Neural cell (in vitro differentiated cells): ENCODE measurements around the gene LCE2D.

ENCODE experiments used
- CTCF ChIP-seq: fragments of 450-650 bp; IDR thresholded peaks from 2 replicates; pipeline ENCODE4 v1.5.1; 2014; ENCODE audit warnings: antibody characterized with exemption, mild to moderate bottlenecking, moderate library complexity; ENCODE audit not compliant: poor library complexity, severe bottlenecking
- EZH2 ChIP-seq: fragments of 200-600, 300-800 bp; shearing (Covaris generic), sonication (generic); IDR thresholded peaks from 2 replicates; pipeline ENCODE4 v1.6.1; 2014; ENCODE audit warnings: antibody characterized with exemption, low read length, borderline replicate concordance, mild to moderate bottlenecking; ENCODE audit not compliant: insufficient read depth, poor library complexity, severe bottlenecking
- POLR2AphosphoS5 ChIP-seq: IDR thresholded peaks from 2 replicates; pipeline ENCODE4 v1.6.1; 2012

DNA sequence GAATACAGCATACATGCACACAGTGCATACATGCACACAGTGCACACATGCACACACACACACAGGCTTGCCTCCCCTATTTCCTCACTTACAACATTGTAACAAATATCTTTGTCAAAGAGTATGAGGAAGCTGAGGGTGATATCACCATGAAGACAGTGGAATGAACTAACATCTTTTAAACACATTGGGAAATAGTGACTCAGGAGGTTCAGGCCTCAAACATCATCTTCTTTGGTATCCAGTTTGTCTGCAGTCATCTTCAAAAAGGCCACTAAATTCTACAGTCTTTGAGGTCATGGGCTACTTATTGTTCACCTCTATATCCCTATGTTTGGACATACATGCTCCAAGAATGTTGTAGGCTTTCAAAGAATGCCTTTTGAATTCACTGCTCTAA lies 20.7 kb downstream of the LCE2D start:
- TF ChIP-seq POLR2AphosphoS5, result no peak
- no peak for TF ChIP-seq CTCF
- no peak for TF ChIP-seq EZH2
